Transverse colon (tissue), 3 donors: Measurements from ENCODE around the gene UBAC2.

ENCODE experiments used
- POLR2A ChIP-seq: fragments of 450-650 bp; IDR thresholded peaks from one replicate; pipeline ENCODE4 v1.6.1; 2016; ENCODE audit warnings: antibody characterized with exemption, mild to moderate bottlenecking, moderate library complexity
- TF ChIP-seq, protein P1 (sequence below), 5 experiments: fragments of 200-600 bp in 3 of 5; fragments of 450-650 bp in 2 of 5; sonication (generic) in 3 of 5; IDR thresholded peaks; 1 replicate in 2 of 5; 2 replicates in 3 of 5; pipeline ENCODE4 v1.5.1; 2016 to 2017; ENCODE audit warnings: antibody characterized with exemption in 5 of 5, inconsistent platforms in 3 of 5, mild to moderate bottlenecking in 2 of 5, moderate library complexity in 1 of 5

DNA sequence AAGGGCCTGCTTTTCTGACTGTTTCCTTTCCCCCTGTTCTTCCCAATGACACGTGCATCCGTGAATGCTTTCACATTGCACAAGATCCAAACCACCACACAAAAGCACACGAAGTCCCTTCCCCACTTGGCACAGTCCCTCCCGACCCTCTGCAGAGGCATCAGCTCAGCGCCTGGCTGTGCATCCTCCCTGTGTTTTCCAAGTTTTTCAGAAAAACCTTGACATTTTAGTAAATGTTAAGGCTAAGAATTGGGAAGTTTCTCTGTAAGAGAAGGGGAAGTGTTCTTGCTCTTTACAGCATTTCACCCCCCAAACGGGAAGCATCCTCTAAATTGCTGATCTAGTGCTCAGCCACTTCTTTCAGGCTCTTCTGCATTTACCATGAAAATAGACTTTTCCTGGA is 206.1 kb downstream of the UBAC2 start:
- no peak for TF ChIP-seq POLR2A
- TF ChIP-seq, protein P1, sequence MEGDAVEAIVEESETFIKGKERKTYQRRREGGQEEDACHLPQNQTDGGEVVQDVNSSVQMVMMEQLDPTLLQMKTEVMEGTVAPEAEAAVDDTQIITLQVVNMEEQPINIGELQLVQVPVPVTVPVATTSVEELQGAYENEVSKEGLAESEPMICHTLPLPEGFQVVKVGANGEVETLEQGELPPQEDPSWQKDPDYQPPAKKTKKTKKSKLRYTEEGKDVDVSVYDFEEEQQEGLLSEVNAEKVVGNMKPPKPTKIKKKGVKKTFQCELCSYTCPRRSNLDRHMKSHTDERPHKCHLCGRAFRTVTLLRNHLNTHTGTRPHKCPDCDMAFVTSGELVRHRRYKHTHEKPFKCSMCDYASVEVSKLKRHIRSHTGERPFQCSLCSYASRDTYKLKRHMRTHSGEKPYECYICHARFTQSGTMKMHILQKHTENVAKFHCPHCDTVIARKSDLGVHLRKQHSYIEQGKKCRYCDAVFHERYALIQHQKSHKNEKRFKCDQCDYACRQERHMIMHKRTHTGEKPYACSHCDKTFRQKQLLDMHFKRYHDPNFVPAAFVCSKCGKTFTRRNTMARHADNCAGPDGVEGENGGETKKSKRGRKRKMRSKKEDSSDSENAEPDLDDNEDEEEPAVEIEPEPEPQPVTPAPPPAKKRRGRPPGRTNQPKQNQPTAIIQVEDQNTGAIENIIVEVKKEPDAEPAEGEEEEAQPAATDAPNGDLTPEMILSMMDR (IDR thresholded peaks at IDR 0.05), result no peak
